Fibroblast of skin of right quadriceps (primary cell): Measurements from ENCODE around the gene TAB2.
"Not testable (repeated sequence)": the region's sequence is repeated elsewhere in the genome, so short reads cannot be mapped to it uniquely, and the experiment has no call there.

Experiments used
- DNase-seq: peaks from one replicate; pipeline ENCODE4 v3.0.0-alpha.2; 2013

Gene TAB2

DNA sequence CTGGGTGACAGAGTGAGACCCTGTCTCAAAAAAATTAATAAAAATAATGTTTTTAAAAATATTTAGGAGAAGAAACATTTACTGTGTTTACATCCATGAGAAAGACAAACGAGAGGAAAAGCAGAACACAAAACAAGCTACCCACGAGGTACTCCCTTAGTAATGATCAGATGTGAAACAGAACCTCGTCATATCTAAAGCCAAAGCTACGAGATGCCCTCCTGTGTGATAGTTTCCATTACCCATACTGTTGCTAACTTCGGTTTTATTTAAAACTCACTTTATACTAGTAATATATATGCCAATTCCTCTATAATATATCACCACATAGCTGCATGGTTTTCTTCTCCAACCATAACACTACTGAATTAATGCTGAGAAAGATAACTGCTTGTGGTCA lies 103.6 kb downstream of the TAB2 start:
- DNase-seq, result no peak

DNA sequence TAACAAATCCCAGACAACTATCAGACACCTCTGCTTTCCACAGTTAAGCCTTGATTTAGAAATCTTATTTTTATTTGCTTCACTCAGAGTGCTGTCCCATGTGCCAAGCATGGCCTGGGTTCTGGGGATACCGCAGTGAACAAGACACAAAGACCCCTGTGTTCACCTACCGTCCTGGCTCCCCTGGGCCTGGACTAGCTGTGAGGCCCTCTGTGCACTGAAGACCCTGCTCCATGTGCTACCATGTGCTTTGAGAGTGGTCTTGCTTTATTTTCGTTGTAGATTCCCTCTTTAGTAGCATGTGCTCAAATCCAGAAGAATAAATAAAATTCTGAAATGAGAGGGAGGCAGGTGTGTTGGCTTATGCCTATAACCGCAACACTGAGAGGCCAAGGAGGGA lies 105.1 kb downstream of the TAB2 start:
- DNase-seq, result no peak

DNA sequence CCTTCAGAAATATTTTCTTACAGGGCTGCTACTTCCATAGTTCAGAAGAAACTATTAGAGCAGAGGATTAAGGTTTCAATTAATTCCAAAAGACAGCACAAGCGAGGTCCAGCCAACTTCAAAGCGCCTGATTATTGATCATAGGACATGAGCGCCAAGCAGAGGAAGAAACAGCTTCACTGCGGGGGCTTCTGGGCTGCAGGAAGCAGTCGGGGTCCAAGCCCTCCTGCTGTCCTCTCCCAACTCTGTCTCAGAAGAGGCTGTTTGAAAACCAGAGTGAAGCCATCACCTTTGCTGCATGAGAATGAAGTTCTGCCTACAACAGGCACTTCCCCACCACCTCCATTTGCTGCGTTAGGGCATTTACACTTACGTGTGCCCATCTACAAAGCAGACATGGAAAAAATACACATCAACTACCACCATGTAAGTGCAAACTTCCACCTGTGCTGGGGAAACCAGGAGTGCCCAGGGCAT lies 106.5 kb downstream of the TAB2 start:
- no peak for DNase-seq

DNA sequence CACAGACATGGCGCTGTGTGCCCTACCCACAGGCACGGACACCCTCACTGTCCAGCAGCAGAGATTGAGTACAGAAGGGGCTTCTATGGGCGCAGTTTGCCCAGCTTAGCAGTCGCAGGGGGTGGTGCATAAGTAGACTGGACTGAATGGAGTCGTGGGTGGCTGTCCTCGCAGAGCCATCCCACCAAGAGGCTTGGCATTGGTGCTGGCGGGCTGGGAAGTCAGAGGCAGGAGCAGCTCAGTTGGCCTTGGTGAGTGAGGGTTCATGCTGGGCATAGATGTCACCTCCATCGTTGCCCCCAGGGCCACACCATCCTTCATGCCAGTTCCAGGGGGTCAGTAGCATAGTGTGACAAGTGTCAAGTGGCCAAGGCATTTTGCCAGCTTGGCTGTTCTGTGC lies 107.7 kb downstream of the TAB2 start:
- DNase-seq, result no peak

DNA sequence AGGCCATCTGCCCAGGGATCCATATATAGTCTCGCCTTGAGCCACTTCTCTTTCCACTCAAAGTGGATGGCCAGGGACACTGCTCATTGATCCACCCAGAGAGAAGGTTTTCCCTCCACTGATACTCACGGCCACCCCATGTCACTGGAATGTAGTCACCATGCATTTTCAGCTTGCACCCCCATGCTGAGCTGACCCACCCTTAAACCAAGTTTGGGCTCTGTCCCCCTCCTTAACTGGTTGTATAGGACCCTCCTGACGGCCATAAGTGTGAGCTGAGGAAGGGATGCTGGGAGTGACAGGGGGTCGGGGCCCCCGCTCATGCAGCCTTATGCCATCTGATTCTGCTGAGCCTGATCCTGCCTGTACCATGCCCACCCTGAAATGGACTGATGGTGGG lies 108.2 kb downstream of the TAB2 start:
- DNase-seq, result no peak

DNA sequence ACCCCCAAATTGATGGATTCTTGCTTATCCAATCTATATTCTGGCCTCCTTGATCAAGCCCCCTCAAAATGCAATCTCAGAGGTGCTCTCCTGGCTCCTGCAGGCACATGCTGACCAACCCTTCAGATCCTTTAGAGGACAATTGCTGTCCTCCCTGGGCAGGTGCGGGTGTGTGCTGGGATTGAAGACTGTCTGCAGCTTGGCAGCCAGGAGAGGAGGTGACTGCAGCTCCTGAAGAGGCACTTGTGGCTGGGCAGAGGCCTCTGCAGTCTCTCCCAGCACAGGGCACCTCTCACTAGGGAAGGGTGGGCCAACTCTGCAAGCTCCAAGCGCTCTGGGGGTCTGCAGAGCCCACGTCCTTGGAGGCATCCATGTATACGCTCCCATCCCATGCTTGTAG lies 111.1 kb downstream of the TAB2 start:
- DNase-seq, result no peak

DNA sequence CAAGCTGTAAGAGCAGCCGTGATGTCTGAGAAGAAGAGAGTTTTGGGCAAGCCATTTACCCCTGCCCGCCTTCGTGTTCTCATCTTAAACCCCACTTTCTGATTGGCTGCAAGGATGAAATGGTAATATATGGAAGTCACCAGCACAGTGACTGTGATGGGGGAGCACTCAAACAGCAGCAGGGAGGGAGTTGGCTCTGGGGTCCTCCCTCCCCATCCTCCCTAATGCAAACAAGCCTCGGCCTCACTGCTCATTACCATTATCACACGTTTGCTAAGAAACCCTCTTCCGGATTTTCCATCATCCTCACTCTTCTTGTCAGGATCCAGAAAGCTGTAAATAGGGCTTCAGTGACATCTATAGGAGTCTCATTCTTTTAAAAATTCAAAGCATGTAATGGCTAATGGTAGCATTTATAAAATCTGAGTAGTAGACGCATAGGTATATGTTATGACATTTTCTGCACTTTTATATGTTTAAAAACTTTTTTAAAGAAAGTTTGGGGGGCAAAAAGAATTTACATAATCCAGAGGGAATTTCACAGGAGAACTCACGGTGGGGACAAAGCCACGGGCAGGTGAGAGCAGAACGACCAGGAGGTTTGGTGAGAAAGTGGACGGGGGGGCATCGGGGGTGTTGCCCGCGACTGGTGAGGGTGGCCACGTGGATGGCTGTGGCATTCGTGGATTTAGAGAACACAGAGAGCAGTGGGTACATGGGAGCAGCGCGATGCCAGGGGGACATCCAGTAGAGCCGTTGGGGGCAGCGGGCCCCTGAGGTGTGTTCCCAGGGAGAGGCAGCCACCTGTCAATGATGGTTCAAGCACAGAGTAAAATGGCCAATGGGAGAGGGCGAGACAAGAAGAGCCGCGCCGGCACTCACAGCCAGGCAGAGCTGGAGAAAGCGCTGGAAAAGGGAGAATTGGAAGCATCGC lies 112.2 kb downstream of the TAB2 start:
- DNase-seq, result no peak

DNA sequence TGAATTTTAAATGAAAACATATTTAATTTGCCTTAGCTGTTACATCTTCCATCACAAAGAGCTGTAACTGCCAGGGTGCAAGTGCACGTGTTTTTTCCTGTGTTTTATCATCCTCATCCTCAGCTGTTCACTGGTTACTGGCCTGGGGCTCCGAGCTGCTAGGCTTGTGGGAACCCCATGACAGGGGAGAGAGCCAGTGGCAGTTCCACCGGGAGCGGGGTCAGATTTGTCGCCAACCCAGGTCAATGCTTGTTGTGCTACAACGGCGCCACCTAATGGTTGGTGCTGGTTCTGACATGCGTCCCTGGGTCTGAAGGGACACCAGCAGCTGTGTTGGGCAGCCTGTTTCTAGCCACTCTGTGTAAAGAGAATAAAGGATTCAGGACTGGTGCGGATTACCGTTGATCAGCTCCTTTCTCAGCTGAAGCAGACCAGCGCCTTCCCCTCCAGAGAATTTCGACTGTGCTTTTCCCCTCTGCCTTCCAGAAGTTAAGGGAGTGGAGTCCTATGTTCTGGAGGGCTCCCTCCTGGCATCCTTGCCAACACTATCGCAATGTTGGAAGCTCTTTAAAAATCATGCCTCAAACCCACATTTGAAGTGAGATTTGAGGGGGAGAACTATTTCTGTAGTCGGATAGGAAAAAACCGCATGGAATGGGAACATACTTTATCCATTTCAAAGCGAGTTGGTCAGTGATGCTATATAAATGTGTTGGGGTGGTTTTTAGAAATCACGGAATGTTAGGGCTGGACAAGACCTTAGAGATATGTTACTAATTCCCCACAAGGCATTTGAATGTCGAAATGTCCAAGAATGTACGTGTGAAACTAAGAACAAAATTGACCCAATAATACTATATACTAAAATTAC lies 114.6 kb downstream of the TAB2 start:
- peak; percentile 72 for DNase-seq

DNA sequence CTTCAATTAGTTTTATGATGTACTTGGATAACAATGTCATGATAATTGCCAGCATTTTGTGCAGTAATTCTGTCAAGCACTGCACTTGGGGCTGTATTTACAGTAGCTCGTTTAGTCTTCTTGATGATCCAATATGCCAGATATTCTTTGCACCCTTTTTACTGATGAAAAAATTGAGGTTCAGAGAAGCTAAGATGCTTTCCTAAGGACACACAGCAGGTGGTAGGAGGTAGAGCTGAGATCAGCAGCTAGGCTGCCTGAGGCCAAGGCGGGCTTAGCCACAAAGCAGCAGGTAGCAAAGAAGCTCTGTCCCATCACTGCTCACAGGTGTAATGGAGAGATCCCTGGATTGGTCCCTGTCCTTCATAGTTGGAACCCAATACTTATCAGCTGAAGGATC lies 115.9 kb downstream of the TAB2 start:
- no peak for DNase-seq

DNA sequence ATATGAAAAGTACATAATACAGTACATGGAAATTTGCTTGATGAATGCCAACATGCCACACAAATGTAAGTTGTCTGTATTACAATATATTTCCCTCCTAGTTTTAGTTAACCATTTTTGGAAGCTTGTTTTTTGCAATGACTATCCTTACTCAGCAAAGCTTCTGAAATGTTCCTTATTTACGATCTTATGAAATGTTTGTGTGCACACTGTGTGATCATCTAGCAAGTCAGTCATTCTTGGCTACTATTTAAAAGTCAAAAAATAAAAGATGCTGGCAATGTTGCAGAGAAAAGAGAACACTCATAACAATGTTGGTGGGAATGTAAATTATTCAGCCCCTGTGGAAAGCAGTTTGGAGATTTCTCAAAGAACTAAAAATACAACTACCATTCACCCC lies 116.4 kb downstream of the TAB2 start:
- peak; percentile 51 for DNase-seq

DNA sequence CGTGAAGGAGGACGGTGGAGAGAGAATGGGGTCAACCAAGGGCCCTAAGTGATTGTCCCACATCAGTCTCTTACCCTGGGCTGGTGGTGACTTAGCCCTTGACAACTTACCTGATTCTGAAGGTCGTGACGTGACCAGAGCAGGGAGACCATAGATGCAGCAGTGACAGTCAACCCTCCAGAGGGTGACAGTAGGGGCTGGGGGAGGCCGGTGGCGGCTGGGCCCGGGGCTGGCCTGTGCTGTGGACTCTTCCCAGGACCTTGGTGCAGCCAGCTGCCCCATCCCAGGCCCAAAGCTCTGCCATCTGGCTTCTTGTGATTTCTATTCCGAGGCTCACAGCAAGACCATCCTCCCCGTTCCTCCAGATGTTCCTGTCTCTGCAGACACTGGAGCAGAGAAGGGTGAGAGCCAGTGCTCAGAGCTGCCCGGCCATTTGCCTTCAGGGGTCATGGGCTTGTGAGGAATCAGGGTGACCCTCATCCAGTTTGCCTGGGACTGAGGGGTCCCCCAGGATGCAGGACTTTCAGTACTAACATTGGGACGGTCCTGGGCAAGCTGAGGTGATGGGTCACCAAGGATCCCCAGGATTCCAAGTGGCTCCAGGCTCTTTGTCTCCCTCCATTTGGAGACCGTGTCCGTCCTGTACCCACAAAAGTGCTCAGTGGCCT lies 118.5 kb downstream of the TAB2 start:
- DNase-seq, result no peak

DNA sequence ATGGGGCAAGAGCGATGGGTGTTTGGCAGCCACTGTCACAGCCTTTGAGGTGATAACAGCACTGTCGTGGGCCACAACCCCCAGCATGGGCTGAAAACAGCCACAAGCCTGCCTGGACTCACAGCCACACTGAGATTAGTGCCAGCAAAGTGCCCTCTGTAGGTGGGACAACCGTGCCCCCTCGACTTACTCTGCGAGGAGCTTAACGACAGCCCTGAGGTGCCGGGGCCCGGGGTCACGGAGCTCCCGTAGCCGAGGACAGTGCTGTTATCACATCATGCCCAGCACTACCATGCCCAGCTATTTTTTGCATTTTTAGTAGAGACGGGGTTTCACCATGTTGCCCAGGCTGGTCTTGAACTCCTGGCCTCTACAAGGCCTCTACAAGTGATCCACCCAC lies 119.1 kb downstream of the TAB2 start:
- DNase-seq, result no peak

DNA sequence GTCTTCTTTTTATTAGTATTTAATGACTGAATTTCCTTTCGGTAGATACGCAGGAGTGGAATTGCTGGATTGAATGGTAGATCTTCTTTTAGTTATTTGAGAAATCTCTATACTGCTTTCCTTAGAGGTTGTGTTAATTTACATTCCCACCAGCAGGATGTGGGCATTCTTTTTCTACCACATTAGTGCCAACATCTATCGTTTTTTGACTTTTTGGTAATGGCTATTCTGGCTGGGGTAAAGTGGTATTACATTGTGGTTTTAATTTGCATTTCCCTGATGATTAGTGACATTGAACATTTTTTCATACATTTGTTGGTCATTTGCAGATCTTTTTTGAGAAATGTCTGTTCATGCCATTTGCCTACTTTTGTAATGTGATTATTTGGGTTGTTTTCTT lies 119.7 kb downstream of the TAB2 start:
- no peak for DNase-seq

DNA sequence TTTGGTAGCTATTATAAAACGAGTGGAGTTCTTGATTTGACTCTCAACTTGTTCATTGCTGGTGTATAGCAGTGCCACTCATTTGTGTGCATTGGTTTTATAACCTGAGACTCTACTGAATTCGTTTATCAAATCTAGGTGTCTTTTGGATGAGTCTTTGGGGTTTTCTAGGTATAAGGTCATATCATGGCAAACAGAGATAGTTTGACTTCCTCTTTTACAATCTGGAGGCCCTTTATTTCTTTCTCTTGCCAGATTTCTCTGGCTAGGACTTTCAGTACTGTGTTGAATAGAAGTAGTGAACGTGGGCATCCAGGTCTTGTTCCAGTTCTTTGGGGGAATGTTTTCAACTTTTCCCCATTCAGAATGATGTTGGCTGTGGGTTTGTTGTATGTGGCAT lies 121.3 kb downstream of the TAB2 start:
- DNase-seq, result no peak

DNA sequence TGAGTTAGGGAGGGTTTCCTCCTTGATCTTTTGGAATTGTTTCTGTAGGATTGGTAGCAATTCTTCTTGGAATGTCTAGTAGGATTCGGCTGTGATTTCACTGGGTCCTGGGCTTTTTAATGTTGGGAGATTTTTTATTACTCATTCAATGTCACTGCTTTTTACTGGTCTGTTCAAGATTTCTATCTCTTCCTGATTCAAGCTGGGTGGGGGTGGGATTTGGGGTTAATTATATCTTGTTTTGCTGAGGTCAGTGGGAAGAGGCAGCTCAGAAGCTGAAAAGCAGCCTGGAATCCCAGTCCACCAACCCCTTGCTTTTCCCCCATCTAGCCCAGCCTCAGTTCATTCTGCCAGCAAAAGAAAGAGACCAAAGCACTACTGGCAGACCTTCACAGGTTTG lies 122.1 kb downstream of the TAB2 start:
- DNase-seq, result peak; percentile 51

DNA sequence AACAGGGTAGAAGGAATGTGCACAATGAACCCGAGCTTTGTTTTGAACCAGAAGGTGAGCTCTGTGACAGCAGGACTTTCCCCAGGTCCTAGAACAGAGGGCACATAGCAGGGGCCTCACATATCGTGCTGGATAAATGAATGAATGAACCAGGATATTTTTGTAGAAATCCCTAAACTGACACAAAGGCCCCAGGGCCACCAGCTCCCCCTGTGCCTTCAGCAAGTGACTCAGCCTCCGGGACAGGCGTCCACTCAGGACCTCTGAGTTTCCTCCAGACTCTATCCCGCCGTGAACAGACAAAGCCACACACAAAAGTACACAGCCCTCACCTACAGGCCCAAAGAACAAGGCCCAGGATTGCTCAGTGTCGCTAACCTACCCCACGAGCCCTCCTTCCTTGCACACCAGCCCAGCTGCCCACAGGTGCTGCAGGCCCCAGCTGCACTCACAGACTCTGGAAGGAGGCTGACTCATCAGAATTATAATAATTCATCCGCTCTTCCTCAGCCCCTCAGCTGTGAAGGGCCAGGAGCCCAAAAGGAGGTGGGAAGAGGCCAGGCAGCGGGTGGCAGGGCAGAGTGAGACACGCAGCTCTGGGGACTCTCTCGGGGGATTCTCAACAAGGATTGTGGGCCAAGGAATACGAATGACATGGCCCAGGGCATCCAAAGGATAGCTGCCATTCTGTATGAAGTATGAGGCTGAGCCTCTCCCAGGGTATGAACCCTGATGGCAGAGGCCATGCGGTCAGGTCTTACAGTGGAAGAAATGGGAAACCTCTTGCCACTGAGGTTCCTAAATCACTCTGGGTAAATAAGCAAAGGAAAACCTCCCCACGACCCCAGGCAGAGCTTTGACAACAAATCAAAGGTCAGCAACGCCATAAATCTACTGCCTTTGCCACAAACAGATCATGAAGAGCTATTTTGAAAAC lies 123.5 kb downstream of the TAB2 start:
- DNase-seq, result peak; percentile 27

DNA sequence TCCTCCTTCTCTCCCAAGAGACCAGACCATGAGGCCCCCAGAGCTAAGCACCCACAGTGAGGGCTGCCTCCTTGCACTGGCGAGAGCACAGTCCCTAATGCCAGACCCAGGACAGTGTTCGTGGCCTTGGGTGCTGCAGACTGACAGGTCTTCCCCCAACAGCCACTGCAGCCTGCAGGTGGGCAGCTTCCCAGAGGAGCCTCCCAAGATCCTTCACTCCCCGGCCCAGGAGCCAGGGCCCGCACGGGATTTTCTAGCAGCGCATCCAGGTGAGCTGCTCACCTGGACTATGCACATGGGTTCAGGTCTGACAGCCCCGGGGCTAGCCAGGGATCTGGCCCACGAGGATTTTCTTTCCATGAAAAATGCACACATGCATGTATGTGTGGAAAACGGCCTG lies 124.2 kb downstream of the TAB2 start:
- no peak for DNase-seq

DNA sequence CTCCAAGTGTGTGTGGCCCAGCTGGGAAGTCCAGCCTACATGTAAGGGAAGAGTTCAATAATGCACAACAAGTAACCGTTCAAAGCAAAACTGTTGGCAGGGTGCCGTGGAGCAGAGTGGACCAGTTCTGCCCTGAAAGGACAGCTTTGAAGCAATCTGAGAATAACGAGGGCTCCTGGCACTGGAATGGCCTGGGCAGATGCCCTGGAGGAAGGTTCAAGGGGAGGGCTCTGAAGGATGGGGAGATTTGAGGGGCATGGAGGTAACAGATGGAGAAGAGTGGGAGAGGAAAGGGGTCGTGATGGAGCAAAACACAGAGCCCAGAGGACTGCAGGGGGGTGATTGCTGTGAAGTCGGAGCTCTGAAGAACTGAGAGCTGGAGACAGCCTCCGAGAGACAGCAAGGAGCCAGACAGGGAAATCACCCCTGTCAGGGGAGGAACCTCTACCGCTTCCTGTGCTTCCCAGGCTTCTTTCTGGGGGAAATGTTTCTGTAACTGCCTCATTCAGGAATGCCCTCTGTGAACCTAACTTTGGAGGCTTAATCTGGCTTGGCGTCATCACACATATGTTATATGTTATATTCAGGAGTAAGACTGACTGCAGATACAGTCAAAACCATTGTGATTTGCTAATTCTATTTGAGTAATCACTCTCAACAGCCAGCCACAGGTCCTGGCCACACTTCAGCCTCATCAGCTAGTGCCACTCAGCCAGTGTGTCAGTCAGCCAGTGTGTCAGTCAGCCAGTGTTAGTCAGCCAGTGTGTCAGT lies 126.1 kb downstream of the TAB2 start:
- peak; percentile 92 for DNase-seq

DNA sequence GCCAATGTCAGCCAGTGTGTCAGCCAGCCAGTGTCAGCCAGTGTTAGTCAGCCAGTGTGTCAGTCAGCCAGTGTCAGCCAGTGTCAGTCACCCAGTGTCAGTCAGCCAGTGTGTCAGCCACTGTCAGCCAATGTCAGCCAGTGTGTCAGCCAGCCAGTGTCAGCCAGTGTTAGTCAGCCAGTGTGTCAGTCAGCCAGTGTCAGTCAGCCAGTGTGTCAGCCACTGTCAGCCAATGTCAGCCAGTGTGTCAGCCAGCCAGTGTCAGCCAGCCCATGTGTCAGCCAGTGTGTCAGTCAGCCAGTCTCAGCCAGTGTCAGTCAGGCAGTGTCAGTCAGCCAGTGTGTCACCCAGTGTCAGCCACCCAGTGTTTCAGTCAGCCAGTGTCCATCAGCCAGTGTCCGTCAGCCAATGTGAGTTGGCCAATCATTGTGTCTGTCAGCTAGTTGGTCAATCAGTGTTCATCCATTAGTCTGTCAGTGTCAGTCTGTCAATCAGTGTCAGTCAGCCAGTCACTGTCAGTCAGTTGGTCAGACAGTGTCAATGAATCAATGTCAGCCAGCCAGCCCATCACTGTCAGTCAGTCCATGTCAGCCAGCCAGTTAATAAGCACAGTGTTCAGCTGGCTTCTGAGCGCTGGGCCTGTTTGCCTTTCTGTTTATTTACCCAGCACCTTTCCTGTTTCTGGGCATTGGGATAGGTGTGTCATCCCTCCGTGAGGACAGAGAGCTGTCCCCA lies 127.0 kb downstream of the TAB2 start:
- DNase-seq, result not testable (repeated sequence)

DNA sequence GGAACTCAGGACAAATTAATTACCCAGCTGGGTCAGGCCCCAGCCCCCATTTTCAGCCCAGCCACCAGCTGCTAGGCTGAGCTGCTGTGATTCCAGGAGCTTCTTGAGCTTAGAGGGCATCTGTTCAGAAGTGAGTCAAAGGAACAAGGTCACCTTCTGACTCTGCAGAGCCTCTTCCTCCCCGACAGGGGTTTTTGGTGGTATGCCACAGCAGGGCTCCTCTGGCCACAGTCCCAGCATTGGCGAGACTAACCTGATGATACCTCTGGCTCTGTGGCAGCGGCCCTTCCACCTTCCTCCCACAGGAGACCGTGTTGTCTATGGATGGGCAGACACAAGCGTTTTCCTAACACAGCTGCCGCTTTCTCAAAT lies 127.6 kb downstream of the TAB2 start:
- no peak for DNase-seq

DNA sequence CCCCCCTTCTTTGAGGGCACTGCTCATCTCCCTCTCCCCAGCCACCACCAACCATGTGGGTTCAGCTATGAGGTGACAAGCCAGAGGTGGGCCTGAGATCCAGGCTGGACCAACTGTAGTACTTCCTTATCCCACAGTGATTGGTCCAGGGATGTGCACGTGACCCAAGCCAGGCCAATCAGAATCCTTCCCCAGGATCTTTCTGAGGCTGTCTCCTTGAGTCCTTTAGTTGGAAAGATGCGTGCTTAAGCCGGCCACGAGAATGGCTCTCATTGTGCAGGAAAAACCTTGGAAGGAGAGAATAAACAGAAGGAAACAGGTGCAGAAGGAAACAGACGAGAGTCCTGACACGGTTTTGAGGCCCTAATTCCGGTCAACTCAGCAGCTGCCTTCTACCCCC lies 128.1 kb downstream of the TAB2 start:
- DNase-seq, result no peak
